ENCODE results near the gene STYXL1.

DNA sequence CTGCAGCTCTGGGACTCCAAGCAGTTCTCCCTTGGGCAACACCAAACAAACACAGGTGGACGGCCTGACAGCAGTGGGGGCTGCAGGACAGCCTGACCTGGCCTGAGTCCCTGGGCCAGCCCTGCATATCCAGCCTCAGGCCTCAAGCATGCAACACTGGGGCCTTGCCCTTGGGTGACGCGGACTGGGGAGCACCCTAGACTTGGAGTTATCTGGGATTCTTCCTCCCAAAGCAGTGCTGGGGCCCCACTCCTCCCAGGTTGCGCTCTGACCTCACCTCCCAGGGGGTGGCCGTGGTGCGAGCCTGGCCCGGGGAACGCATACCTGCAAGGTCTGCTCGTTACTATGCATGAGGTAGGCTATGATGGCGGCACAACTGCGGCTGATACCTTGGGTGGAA, 47.2 kb downstream of the STYXL1 start:
- TF ChIP-seq, protein P1, sequence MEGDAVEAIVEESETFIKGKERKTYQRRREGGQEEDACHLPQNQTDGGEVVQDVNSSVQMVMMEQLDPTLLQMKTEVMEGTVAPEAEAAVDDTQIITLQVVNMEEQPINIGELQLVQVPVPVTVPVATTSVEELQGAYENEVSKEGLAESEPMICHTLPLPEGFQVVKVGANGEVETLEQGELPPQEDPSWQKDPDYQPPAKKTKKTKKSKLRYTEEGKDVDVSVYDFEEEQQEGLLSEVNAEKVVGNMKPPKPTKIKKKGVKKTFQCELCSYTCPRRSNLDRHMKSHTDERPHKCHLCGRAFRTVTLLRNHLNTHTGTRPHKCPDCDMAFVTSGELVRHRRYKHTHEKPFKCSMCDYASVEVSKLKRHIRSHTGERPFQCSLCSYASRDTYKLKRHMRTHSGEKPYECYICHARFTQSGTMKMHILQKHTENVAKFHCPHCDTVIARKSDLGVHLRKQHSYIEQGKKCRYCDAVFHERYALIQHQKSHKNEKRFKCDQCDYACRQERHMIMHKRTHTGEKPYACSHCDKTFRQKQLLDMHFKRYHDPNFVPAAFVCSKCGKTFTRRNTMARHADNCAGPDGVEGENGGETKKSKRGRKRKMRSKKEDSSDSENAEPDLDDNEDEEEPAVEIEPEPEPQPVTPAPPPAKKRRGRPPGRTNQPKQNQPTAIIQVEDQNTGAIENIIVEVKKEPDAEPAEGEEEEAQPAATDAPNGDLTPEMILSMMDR (IDR thresholded peaks at IDR 0.05): no peak
- no peak for TF ChIP-seq POLR2A (IDR thresholded peaks at IDR 0.05)
